Kidney epithelial cell (primary cell): ENCODE data around the gene RIBC2. TPM values are rescaled to one million over a fixed set of nuclear protein-coding genes. Genes with fewer than 3 reads are reported as not detected.
"Not testable (repeated sequence)": the region's sequence is repeated elsewhere in the genome, so short reads cannot be mapped to it uniquely, and the experiment has no call there.

Source experiments
- DNase-seq: peaks from one replicate; pipeline ENCODE4 v3.0.0-alpha.2; 2010; ENCODE audit warnings: low read depth
- H3K27me3 ChIP-seq: 2 replicates; pipeline ENCODE4 v1.6.0; 2011; ENCODE audit warnings: low read length; ENCODE audit not compliant: control insufficient read depth, insufficient read depth
- H3K36me3 ChIP-seq: 2 replicates; pipeline ENCODE4 v1.5.1; 2011; ENCODE audit warnings: low read length; ENCODE audit not compliant: control insufficient read depth, insufficient read depth
- H3K4me3 ChIP-seq: 2 replicates; pipeline ENCODE4 v1.5.1; 2011; ENCODE audit warnings: low read depth, mild to moderate bottlenecking, control low read depth, low read length
- CTCF ChIP-seq: IDR thresholded peaks from 2 replicates; pipeline ENCODE4 v1.5.1; 2011; ENCODE audit warnings: mild to moderate bottlenecking, moderate library complexity, low read length, control low read depth, inconsistent platforms; ENCODE audit not compliant: insufficient read depth, poor library complexity, severe bottlenecking
- total RNA-seq: library from RNA; depleted of rRNA; stranded (reverse); fragments of >200 nt; gene quantifications from 2 replicates; pipeline ENCODE4 v1.2.3, GENCODE V29; 2015

Gene RIBC2
- 0.13 and 0.27 TPM in 2 replicates for total RNA-seq

- DNase-seq: peak; percentile 26
- H3K27me3 ChIP-seq: no peaks in the 10 kb centered on the region
- no peak for TF ChIP-seq CTCF
- H3K36me3 ChIP-seq: no peaks in the 10 kb centered on the region
- H3K4me3 ChIP-seq: peak within 1 kb of the TSS; percentile 41
These were observed at the start of gene RIBC2, which contains the start of gene SMC1B for GRCh38 chr22:45413368-45414211. Gene RIBC2 (plus strand): TSS chr22:45413693. CDS start chr22:45413887, 194 bp downstream. Gene SMC1B (minus strand): TSS chr22:45413599. CDS start chr22:45413567, 32 bp downstream.

- Histone ChIP-seq H3K36me3 (no peaks in the 10 kb centered on the region), H3K4me3 (no peak overlapping the region), H3K27me3 (no peaks in the 10 kb centered on the region)
- DNase-seq: no peak
- no peak for TF ChIP-seq CTCF
These were observed 46.8 kb upstream of the RIBC2 start for GRCh38 chr22:45366713-45367112.

GRCh38 chr22:45373592-45373991 is 39.9 kb upstream of the RIBC2 start:
- not testable (repeated sequence) for H3K27me3 ChIP-seq, DNase-seq, H3K4me3 ChIP-seq, H3K36me3 ChIP-seq

- Histone ChIP-seq H3K36me3 (no peaks in the 10 kb centered on the region), H3K27me3 (no peaks in the 10 kb centered on the region), H3K4me3 (no peak overlapping the region)
- no peak for TF ChIP-seq CTCF
- DNase-seq: no peak
These were observed 37.5 kb upstream of the RIBC2 start for GRCh38 chr22:45376009-45376408.

GRCh38 chr22:45376703-45377102 is 36.8 kb upstream of the RIBC2 start:
- H3K27me3 ChIP-seq: no peaks in the 10 kb centered on the region
- H3K4me3 ChIP-seq: no peak overlapping the region
- TF ChIP-seq CTCF: no peak
- DNase-seq: no peak
- no peaks in the 10 kb centered on the region for H3K36me3 ChIP-seq

GRCh38 chr22:45381348-45381747 is 32.1 kb upstream of the RIBC2 start:
- TF ChIP-seq CTCF: no peak
- no peaks in the 10 kb centered on the region for H3K27me3 ChIP-seq
- DNase-seq: no peak
- H3K4me3 ChIP-seq: no peak overlapping the region
- H3K36me3 ChIP-seq: no peaks in the 10 kb centered on the region
